Measurements from ENCODE around the gene RAB34. TPM values are rescaled to one million over a fixed set of nuclear protein-coding genes. Genes with fewer than 3 reads are reported as not detected.
"Not testable (repeated sequence)": the region's sequence is repeated elsewhere in the genome, so short reads cannot be mapped to it uniquely, and the experiment has no call there.

Gene RAB34
- polyA plus RNA-seq, 2 of the 4 experiments (the other 2 are of a cell fraction), result 211 to 288 TPM

DNA sequence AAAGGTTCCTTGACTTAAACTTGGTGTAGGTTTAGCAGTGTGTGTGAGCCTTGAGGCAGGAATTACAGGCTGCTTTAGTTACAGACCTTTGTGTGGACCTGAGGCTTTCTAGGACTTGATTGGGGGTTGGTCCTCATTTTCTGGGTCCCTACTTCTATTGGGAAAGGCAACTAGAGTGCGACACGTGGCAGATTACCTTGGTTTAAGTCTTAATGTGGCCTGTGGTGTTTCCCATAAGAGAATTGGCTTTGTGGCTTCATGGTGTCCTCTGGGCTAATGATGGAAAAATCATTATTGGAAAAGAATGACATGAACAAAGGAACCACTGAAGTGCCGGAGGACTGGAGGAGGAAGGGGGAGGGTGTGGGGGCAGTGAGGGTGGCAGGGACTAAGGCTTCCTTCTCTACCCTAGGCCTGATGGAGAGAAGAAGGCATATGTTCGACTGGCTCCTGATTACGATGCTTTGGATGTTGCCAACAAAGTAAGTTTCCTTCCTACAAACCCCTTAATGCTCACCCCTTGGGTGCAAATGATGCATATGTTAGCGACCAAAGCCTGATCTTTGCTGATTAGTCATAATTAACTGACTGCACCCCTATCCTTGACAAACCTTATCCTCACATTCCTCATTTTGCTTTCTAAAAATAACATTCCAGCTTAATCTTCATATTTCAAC lies 5.6 kb upstream of the RAB34 start:
- no peaks in the 10 kb centered on the region for H3K9me3 ChIP-seq
- ATAC-seq (no peak), FAIRE-seq (no peak), DNase-seq (ENCODE audit: low read depth in 1 of 2, low spot score in 1 of 2) (no peak)
- WGBS (ENCODE audit: missing lambda C conversion rate), result 80% methylated on average over 6 of the region's 6 CpGs
- H3K4me3 ChIP-seq, result peak overlapping the region; percentile 77; the same call in 2 of the 3 replicates
- H3K4me1 ChIP-seq, result peaks cover 50% of the 10 kb centered on the region
- peak overlapping the region in 1 of 2 experiments; percentile 96; a peak in 3 of 6 replicates for H3K27ac ChIP-seq
- TF ChIP-seq FOSB (CRISPR knock-in tag; IDR thresholded peaks at IDR 0.05) (peak; percentile 46), MAFK (IDR thresholded peaks at IDR 0.05; ENCODE audit: partially characterized antibody) (peak; percentile 33), HOXA7 (CRISPR knock-in tag; IDR thresholded peaks at IDR 0.05) (peak; percentile 66; the same call in 1 of the 2 replicates), RFX5 (IDR thresholded peaks at IDR 0.05) (no peak), HOXB5 (CRISPR knock-in tag; IDR thresholded peaks at IDR 0.05) (no peak)
- POLR2A ChIA-PET, result interaction anchor here (0.7 to 1.4 kb wide), 2 partner anchors 30 to 79 kb away, joined by 3 read pairs; no protein-coding TSS in a partner anchor
- CTCF ChIA-PET, result interaction anchor here (1.0 to 17.5 kb wide), 3 partner anchors 25 to 392 kb away, joined by 3 to 977 read pairs (median 67); partner anchors contain the start of gene TRAF4
- peak overlapping the region; percentile 92 for H3K4me2 ChIP-seq

DNA sequence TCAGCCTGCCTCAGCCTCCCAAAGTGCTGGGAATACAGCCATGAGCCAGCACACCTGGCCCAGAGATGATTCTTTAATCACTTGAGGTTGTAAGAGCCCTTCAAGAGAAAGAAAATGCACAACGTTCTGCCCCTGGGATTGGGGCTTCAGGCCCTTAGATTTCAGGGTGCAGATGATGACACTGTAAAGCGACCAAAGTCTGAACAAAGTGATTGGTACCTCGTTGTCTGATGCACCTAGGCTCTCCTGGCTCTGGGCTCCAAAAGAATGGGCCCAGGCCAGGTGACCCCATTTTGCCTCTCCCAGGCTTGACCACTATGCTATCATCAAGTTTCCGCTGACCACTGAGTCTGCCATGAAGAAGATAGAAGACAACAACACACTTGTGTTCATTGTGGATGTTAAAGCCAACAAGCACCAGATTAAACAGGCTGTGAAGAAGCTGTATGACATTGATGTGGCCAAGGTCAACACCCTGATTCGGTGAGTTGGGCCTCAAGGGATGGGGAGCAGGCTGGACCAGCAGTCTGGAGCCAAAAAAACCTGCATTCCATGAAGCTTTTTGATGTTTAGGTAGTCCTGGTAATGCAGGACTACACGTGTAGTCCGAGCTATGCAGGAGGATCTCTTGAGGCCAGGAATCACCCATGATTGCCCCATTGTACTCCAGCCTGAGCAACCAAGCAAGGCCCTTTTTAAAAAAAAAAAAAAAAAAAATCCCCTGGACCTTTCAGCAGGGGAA lies 4.9 kb upstream of the RAB34 start:
- Histone ChIP-seq H3K4me1 (peaks cover 50% of the 10 kb centered on the region), H3K9me3 (no peaks in the 10 kb centered on the region), H3K4me2 (peak overlapping the region; percentile 92), H3K27ac (peak overlapping the region in 1 of 2 experiments; percentile 96; a peak in 3 of 6 replicates), H3K4me3 (peak overlapping the region; percentile 77)
- ChIA-PET CTCF (interaction anchor here (0.6 to 17.5 kb wide), 5 partner anchors 25 to 78 kb away, joined by 3 to 977 read pairs (median 14); partner anchors contain the start of genes BLTP2 and TRAF4), POLR2A (interaction anchor here (0.7 to 1.4 kb wide), 2 partner anchors 50 to 79 kb away, joined by 3 to 5 read pairs; no protein-coding TSS in a partner anchor)
- 0 out of 5 replicates have a peak, but pooled peaks of 1 of the 2 experiments have one; percentile 13 for TF ChIP-seq JUN (IDR thresholded peaks at IDR 0.05)
- no peak for TF ChIP-seq ZC3H11A (IDR thresholded peaks at IDR 0.05)
- TF ChIP-seq, protein P1, sequence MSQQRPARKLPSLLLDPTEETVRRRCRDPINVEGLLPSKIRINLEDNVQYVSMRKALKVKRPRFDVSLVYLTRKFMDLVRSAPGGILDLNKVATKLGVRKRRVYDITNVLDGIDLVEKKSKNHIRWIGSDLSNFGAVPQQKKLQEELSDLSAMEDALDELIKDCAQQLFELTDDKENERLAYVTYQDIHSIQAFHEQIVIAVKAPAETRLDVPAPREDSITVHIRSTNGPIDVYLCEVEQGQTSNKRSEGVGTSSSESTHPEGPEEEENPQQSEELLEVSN (IDR thresholded peaks at IDR 0.05; ENCODE audit: borderline replicate concordance, low read depth), result no peak
- peak; percentile 53; the same call in 1 of the 2 replicates for TF ChIP-seq FOSB (CRISPR knock-in tag; IDR thresholded peaks at IDR 0.05)
- peak; percentile 20; the same call in 1 of the 2 replicates for TF ChIP-seq HOXA7 (CRISPR knock-in tag; IDR thresholded peaks at IDR 0.05)
- TF ChIP-seq, protein P2, sequence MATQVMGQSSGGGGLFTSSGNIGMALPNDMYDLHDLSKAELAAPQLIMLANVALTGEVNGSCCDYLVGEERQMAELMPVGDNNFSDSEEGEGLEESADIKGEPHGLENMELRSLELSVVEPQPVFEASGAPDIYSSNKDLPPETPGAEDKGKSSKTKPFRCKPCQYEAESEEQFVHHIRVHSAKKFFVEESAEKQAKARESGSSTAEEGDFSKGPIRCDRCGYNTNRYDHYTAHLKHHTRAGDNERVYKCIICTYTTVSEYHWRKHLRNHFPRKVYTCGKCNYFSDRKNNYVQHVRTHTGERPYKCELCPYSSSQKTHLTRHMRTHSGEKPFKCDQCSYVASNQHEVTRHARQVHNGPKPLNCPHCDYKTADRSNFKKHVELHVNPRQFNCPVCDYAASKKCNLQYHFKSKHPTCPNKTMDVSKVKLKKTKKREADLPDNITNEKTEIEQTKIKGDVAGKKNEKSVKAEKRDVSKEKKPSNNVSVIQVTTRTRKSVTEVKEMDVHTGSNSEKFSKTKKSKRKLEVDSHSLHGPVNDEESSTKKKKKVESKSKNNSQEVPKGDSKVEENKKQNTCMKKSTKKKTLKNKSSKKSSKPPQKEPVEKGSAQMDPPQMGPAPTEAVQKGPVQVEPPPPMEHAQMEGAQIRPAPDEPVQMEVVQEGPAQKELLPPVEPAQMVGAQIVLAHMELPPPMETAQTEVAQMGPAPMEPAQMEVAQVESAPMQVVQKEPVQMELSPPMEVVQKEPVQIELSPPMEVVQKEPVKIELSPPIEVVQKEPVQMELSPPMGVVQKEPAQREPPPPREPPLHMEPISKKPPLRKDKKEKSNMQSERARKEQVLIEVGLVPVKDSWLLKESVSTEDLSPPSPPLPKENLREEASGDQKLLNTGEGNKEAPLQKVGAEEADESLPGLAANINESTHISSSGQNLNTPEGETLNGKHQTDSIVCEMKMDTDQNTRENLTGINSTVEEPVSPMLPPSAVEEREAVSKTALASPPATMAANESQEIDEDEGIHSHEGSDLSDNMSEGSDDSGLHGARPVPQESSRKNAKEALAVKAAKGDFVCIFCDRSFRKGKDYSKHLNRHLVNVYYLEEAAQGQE (IDR thresholded peaks at IDR 0.05), result no peak
- 73% methylated on average over 7 of the region's 7 CpGs for WGBS (ENCODE audit: missing lambda C conversion rate)
- ATAC-seq (no peak), FAIRE-seq (no peak), DNase-seq (ENCODE audit: low read depth in 1 of 2, low spot score in 1 of 2) (no peak)

GRCh38 chr17:28720997-28721329 lies 3.3 kb upstream of the RAB34 start:
- Histone ChIP-seq H3K4me1 (peaks cover 54% of the 10 kb centered on the region), H3K27ac (peak overlapping the region; percentile 96), H3K4me2 (peak overlapping the region; percentile 92), H3K4me3 (peak overlapping the region; percentile 77)
- not testable (repeated sequence) for ATAC-seq; FAIRE-seq; DNase-seq (ENCODE audit: low read depth in 1 of 2, low spot score in 1 of 2); H3K9me3 ChIP-seq
- 7% methylated on average over 19 of the region's 19 CpGs for WGBS (ENCODE audit: missing lambda C conversion rate)
- CTCF ChIA-PET, result interaction anchor here (0.6 to 17.5 kb wide), 7 partner anchors 10 to 232 kb away, joined by 4 to 977 read pairs (median 5); partner anchors contain the start of genes BLTP2, PROCA1 and TRAF4
- POLR2A ChIA-PET, result interaction anchor here (0.8 to 2.3 kb wide), 4 partner anchors 22 to 231 kb away, joined by 3 to 23 read pairs (median 3); partner anchors contain the start of gene PHF12
- 0 out of 3 replicates have a peak, but pooled peaks have one; percentile 5 for TF ChIP-seq BCL3 (IDR thresholded peaks at IDR 0.05)
- TF ChIP-seq, protein P2 (IDR thresholded peaks at IDR 0.05), result 0 out of 2 replicates have a peak, but pooled peaks have one; percentile 26

All from A549 (cell line).